Breast epithelium (tissue), 3 donors: ENCODE data around the gene TECRL.

ENCODE experiments used
- CTCF ChIP-seq, 3 donors: fragments of 450-650 bp; IDR thresholded peaks; one replicate each; pipeline ENCODE4 v1.5.1; 2016 to 2017; ENCODE audit warnings: antibody characterized with exemption in 3 of 3, mild to moderate bottlenecking in 3 of 3, moderate library complexity in 3 of 3
- POLR2AphosphoS5 ChIP-seq, 3 donors: sonication (generic); formaldehyde crosslinking; IDR thresholded peaks; one replicate each; pipeline ENCODE4 v1.6.1; 2017; ENCODE audit warnings: antibody characterized with exemption in 3 of 3

GRCh38 chr4:64272432-64272831 is 136.8 kb downstream of the TECRL start:
- TF ChIP-seq CTCF (IDR thresholded peaks at IDR 0.05) (no peak), POLR2AphosphoS5 (IDR thresholded peaks at IDR 0.05) (no peak)
